ENCODE measurements around the gene STOX2. TPM values are rescaled to one million over a fixed set of nuclear protein-coding genes. Genes with fewer than 3 reads are reported as not detected.

STOX2 gene
- total and polyA plus RNA-seq, 3 experiments from 2014 or later, result not detected

DNA sequence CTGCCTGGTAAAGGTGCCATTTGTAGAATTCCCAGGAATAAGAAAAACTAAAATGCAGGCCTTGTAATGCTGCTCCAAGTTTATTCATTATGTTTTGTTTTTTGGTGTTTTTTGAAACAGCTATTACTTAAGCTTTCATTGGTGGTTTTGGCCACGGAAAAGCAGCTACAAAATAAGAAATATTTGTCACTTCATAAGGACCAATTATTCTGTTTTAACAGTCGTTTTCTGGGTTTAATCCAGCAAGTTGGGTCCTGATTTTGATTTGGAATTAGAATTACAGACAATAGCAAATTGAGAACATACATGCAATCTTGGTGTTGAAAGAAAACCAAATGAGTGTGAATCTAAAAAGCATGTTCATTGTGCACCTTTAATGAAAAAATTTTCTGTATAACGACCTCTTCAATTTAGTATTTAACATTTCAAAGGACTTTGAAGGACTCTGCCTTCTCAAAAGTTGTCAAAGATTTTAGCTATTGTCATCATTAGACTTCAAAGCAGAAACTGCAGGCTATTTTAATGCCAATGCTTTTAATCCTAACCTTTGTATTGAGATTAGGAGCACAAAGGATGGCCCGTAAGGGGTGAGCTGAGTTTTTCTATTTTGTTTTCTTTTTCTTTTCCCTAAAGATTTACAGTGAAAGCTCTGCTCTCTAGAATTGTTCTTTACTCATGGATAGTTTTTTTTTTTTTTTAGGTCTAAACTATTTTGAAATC lies 26.7 kb upstream of the STOX2 start:
- ChIA-PET CTCF (no interaction called here), POLR2A (no interaction called here)
- Mint-ChIP-seq H3K36me3 (no peaks in the 10 kb centered on the region), H3K9me3 (peaks cover 0 to 2% (median 0%) of the 10 kb centered on the region in 5 donors), H3K27ac (no peak overlapping the region), H3K4me1 (peaks cover 0 to 2% (median 0%) of the 10 kb centered on the region in 3 donors), H3K4me3 (no peak overlapping the region), H3K27me3 (peaks cover 8% of the 10 kb centered on the region in 2 donors)
- Histone ChIP-seq H3K27ac (ENCODE audit: low read depth, low read length) (no peak overlapping the region), H3K27me3 (ENCODE audit: insufficient read depth, low read length, poor library complexity, severe bottlenecking) (no peaks in the 10 kb centered on the region), H3K4me1 (ENCODE audit: insufficient read depth, low read length) (no peaks in the 10 kb centered on the region), H3K9me3 (ENCODE audit: low read length) (no peaks in the 10 kb centered on the region), H3K36me3 (ENCODE audit: insufficient read depth, low read length) (no peaks in the 10 kb centered on the region), H3K4me3 (ENCODE audit: low read length) (no peak overlapping the region)
- DNase-seq, result no peak

DNA sequence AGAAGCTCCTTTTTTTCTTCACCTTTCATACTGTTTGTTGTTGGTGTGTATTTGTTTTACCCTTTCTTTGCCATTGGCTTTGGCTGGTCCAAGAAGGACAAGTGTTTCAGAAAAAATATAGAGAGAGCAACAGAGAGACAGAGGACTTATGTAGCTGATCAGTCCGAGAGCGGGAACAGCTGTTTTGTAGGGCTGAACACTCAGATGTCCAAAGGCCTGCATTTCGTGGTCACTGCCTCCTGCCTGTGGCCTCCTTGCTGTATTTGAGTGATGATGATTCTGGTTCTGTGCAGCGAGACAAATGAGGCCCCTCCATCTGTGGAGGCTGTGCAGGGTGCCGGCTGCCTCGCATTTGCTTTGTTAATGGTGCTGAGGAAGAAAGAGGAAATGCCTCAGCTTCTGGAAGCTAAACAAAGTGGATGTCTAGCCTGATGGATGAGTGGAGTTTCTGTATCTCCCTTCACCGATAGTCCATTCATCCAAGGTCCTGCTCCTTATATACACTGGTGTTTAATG lies 19.8 kb upstream of the STOX2 start:
- no peak overlapping the region for H3K27ac ChIP-seq (ENCODE audit: low read depth, low read length)
- ChIA-PET POLR2A (no interaction called here), CTCF (no interaction called here)
- no peaks in the 10 kb centered on the region for H3K27me3 ChIP-seq (ENCODE audit: insufficient read depth, low read length, poor library complexity, severe bottlenecking)
- no peaks in the 10 kb centered on the region for H3K9me3 ChIP-seq (ENCODE audit: low read length)
- H3K4me1 Mint-ChIP-seq, result no peaks in the 10 kb centered on the region
- peak overlapping the region in 1 of 7 donors; percentile 3 for H3K4me3 Mint-ChIP-seq
- H3K4me1 ChIP-seq (ENCODE audit: insufficient read depth, low read length), result no peaks in the 10 kb centered on the region
- no peak for DNase-seq
- no peak overlapping the region for H3K4me3 ChIP-seq (ENCODE audit: low read length)
- H3K27me3 Mint-ChIP-seq, result peaks cover 5 to 22% of the 10 kb centered on the region in 2 donors
- H3K27ac Mint-ChIP-seq, result no peak overlapping the region
- no peaks in the 10 kb centered on the region for H3K36me3 ChIP-seq (ENCODE audit: insufficient read depth, low read length)
- no peaks in the 10 kb centered on the region for H3K36me3 Mint-ChIP-seq
- peaks cover 0 to 2% (median 0%) of the 10 kb centered on the region in 5 donors for H3K9me3 Mint-ChIP-seq

DNA sequence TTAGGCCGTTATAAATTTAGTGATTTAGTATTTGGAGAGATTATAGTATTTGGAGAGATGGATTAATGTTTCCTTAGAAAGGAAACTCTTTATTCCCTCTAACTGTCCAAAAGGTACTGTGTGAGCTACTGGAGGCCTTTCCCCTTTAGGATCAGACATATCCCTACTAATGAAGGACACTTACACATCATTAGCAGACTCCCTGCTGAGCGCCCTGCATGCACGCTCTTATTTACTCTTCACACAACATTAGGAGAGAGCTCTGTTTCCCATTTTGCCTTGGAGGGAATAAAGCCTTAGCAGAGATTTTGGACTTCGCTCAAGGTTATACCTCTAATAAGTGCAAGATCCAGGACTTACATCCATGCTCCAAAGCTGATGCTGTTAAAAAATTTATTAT lies 17.8 kb upstream of the STOX2 start:
- H3K27me3 ChIP-seq (ENCODE audit: insufficient read depth, low read length, poor library complexity, severe bottlenecking), result no peaks in the 10 kb centered on the region
- H3K36me3 ChIP-seq (ENCODE audit: insufficient read depth, low read length), result no peaks in the 10 kb centered on the region
- H3K4me1 ChIP-seq (ENCODE audit: insufficient read depth, low read length), result no peaks in the 10 kb centered on the region
- CTCF ChIA-PET, result no interaction called here
- no peak for DNase-seq
- Mint-ChIP-seq H3K27ac (no peak overlapping the region), H3K4me1 (no peaks in the 10 kb centered on the region), H3K36me3 (no peaks in the 10 kb centered on the region), H3K4me3 (no peak overlapping the region), H3K27me3 (peaks cover 5 to 22% of the 10 kb centered on the region in 2 donors), H3K9me3 (no peaks in the 10 kb centered on the region)
- no peak overlapping the region for H3K27ac ChIP-seq (ENCODE audit: low read depth, low read length)
- POLR2A ChIA-PET, result no interaction called here
- no peak overlapping the region for H3K4me3 ChIP-seq (ENCODE audit: low read length)
- H3K9me3 ChIP-seq (ENCODE audit: low read length), result no peaks in the 10 kb centered on the region

DNA sequence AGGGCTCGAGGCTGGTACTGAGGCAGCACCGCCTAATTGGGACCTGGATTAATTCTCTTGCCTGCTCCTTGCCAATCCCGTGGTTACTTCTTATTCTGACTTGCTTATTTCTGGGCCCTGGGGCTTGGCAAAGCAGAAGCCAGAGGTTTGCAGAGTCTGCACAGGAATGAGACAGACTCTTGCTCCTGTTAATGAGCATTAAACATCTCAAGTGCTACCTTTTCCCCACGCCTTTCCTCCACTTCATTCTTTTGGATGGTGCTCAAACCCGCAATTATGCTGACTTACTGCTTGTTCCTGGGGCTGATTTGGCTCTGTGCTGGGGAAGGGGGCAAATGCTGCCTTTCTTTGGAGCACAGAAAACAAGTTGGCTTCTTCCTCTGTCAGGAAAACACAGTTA lies 16.5 kb upstream of the STOX2 start:
- Histone ChIP-seq H3K9me3 (ENCODE audit: low read length) (no peaks in the 10 kb centered on the region), H3K4me3 (ENCODE audit: low read length) (no peak overlapping the region), H3K27me3 (ENCODE audit: insufficient read depth, low read length, poor library complexity, severe bottlenecking) (no peaks in the 10 kb centered on the region), H3K4me1 (ENCODE audit: insufficient read depth, low read length) (no peaks in the 10 kb centered on the region), H3K27ac (ENCODE audit: low read depth, low read length) (no peak overlapping the region), H3K36me3 (ENCODE audit: insufficient read depth, low read length) (no peaks in the 10 kb centered on the region)
- DNase-seq, result no peak
- Mint-ChIP-seq H3K27ac (no peak overlapping the region), H3K4me3 (no peak overlapping the region), H3K36me3 (no peaks in the 10 kb centered on the region), H3K9me3 (peaks cover 0 to 2% (median 0%) of the 10 kb centered on the region in 5 donors), H3K27me3 (peaks cover 5 to 22% of the 10 kb centered on the region in 2 donors), H3K4me1 (no peaks in the 10 kb centered on the region)
- POLR2A ChIA-PET, result no interaction called here
- CTCF ChIA-PET, result no interaction called here

DNA sequence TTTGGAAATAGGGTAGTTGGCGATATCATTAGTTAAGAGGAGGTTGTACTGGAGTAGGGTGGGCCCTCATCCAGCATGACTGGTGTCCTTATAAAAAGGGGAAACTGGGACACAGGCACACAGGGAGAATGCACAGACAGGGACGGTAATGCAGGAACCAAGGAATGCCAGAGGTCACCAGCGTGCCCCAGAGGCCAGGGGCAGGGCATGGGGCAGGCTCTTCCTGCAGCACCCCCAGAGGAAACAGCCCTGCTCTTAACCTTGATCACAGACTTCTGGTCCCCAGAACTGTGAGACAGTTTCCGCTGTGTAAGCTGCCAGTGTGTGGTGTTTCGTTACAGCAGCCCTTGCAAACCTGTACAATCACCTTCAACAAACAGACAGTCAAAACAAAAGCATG lies 15.9 kb upstream of the STOX2 start:
- peaks cover 0 to 2% (median 0%) of the 10 kb centered on the region in 5 donors for H3K9me3 Mint-ChIP-seq
- no peaks in the 10 kb centered on the region for H3K27me3 ChIP-seq (ENCODE audit: insufficient read depth, low read length, poor library complexity, severe bottlenecking)
- no peak overlapping the region for H3K4me3 Mint-ChIP-seq
- H3K9me3 ChIP-seq (ENCODE audit: low read length), result no peaks in the 10 kb centered on the region
- H3K27ac ChIP-seq (ENCODE audit: low read depth, low read length), result no peak overlapping the region
- no peak overlapping the region for H3K4me3 ChIP-seq (ENCODE audit: low read length)
- H3K36me3 ChIP-seq (ENCODE audit: insufficient read depth, low read length), result no peaks in the 10 kb centered on the region
- no peaks in the 10 kb centered on the region for H3K36me3 Mint-ChIP-seq
- H3K27ac Mint-ChIP-seq, result no peak overlapping the region
- DNase-seq, result no peak
- ChIA-PET POLR2A (no interaction called here), CTCF (no interaction called here)
- no peaks in the 10 kb centered on the region for H3K4me1 ChIP-seq (ENCODE audit: insufficient read depth, low read length)
- no peaks in the 10 kb centered on the region for H3K4me1 Mint-ChIP-seq
- peaks cover 5 to 22% of the 10 kb centered on the region in 2 donors for H3K27me3 Mint-ChIP-seq

DNA sequence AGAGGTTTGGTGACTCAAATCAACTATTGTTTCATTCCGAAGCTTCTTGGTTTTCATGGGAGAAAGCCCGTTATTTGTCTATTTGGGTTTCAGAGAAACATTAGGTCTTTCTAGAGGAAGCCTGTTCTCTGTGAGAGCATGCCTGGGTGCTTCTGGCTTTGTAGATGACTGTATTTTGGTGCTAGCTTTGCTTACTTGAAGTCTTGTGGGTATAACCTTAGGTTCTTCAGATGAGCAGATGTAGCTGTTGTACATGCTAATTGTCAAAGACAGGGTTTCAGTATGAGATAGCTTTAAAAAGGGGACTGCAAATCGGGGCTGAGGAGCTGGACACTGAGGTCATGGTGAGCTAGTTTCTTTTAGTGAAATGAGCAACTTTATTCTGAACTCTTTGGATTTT lies 7.9 kb upstream of the STOX2 start:
- H3K4me1 Mint-ChIP-seq, result no peaks in the 10 kb centered on the region
- no peak overlapping the region for H3K4me3 Mint-ChIP-seq
- H3K9me3 Mint-ChIP-seq, result peaks cover 0 to 12% (median 0%) of the 10 kb centered on the region in 5 donors
- ChIA-PET POLR2A (no interaction called here), CTCF (no interaction called here)
- Histone ChIP-seq H3K4me3 (ENCODE audit: low read length) (no peak overlapping the region), H3K9me3 (ENCODE audit: low read length) (no peaks in the 10 kb centered on the region), H3K27me3 (ENCODE audit: insufficient read depth, low read length, poor library complexity, severe bottlenecking) (no peaks in the 10 kb centered on the region), H3K4me1 (ENCODE audit: insufficient read depth, low read length) (no peaks in the 10 kb centered on the region), H3K27ac (ENCODE audit: low read depth, low read length) (no peak overlapping the region), H3K36me3 (ENCODE audit: insufficient read depth, low read length) (no peaks in the 10 kb centered on the region)
- no peaks in the 10 kb centered on the region for H3K36me3 Mint-ChIP-seq
- H3K27ac Mint-ChIP-seq, result no peak overlapping the region
- no peak for DNase-seq
- H3K27me3 Mint-ChIP-seq, result peaks cover 3 to 15% of the 10 kb centered on the region in 2 donors

DNA sequence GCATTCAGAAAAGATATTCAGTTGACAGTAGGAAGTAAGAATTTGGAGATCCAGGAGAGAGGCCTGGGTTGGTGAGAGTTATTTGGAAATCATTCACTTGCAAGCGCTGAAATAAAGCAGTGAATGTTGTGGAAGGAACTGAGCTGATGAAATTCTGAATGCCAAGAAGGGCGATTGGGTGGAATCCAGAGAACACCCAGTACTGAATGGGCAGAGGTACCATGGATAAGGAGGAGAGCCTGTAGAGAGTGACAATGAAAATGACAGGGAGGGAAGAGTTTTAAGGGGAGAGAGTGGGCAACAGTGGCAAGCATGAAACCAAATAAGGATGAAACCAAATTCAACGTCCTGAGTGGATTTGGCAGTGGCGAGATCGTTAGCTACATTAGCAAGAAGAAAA lies 6.7 kb upstream of the STOX2 start:
- no peak overlapping the region for H3K27ac ChIP-seq (ENCODE audit: low read depth, low read length)
- H3K9me3 ChIP-seq (ENCODE audit: low read length), result no peaks in the 10 kb centered on the region
- H3K27me3 ChIP-seq (ENCODE audit: insufficient read depth, low read length, poor library complexity, severe bottlenecking), result no peaks in the 10 kb centered on the region
- H3K4me3 ChIP-seq (ENCODE audit: low read length), result no peak overlapping the region
- ChIA-PET POLR2A (no interaction called here), CTCF (no interaction called here)
- H3K36me3 ChIP-seq (ENCODE audit: insufficient read depth, low read length), result no peaks in the 10 kb centered on the region
- Mint-ChIP-seq H3K36me3 (no peaks in the 10 kb centered on the region), H3K9me3 (peaks cover 0 to 10% (median 0%) of the 10 kb centered on the region in 5 donors), H3K4me3 (no peak overlapping the region), H3K27me3 (peaks cover 14 to 27% of the 10 kb centered on the region in 2 donors), H3K4me1 (no peaks in the 10 kb centered on the region), H3K27ac (no peak overlapping the region)
- no peaks in the 10 kb centered on the region for H3K4me1 ChIP-seq (ENCODE audit: insufficient read depth, low read length)
- no peak for DNase-seq

DNA sequence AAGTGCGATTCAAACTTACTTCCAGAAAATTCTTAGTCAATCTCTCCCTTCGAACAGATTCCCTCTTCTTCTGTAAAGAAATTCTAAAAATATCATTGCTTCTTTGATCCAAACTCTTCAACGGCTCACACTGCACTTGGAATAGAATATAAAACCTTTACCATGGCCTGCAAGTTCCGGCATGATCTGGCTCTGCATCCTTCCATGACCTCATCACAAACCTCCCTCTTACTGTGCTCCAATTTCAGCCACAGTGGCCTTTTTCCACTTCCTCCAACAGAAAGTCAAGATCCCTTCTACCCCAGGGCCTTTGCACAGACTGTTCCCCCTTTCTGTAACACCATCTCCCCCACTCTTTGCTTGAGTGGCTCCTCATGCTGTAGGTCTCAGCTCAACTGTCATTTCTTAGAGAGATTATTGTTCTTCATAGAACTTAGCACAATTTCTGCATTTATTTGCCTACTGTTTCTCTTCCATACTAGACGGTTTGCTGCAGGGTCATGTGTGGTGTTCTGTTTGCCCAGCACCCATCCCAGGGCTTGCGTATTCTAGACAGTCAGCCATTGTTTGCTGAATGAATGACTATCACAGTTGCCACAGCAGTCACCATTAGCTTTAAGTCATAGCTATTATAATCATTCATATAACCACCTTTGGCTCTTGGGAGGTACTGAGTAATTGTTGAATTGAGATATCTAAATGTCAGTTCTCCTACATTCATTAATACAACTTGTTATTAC lies 1.9 kb upstream of the STOX2 start:
- no peak for DNase-seq
- Mint-ChIP-seq H3K4me3 (no peak overlapping the region), H3K4me1 (peaks cover 4 to 12% (median 5%) of the 10 kb centered on the region in 3 donors), H3K9me3 (peaks cover 0 to 10% (median 0%) of the 10 kb centered on the region in 5 donors), H3K36me3 (peaks cover 0 to 2% (median 0%) of the 10 kb centered on the region in 3 donors), H3K27ac (no peak overlapping the region), H3K27me3 (peaks cover 25 to 47% of the 10 kb centered on the region in 2 donors)
- Histone ChIP-seq H3K9me3 (ENCODE audit: low read length) (no peaks in the 10 kb centered on the region), H3K4me1 (ENCODE audit: insufficient read depth, low read length) (no peaks in the 10 kb centered on the region), H3K27ac (ENCODE audit: low read depth, low read length) (no peak overlapping the region), H3K27me3 (ENCODE audit: insufficient read depth, low read length, poor library complexity, severe bottlenecking) (peaks cover 11% of the 10 kb centered on the region), H3K36me3 (ENCODE audit: insufficient read depth, low read length) (no peaks in the 10 kb centered on the region), H3K4me3 (ENCODE audit: low read length) (no peak overlapping the region)
- ChIA-PET POLR2A (no interaction called here), CTCF (no interaction called here)

All from CD8-positive, alpha-beta memory T cell (primary cell).